A673 (cell line): ENCODE data around the gene TSPAN11.

ENCODE experiments used
- EZH2 ChIP-seq: fragments of 200-600 bp; sonication (generic); IDR thresholded peaks from 2 replicates; pipeline ENCODE4 v1.6.1; 2017; ENCODE audit warnings: borderline replicate concordance, low read depth, mild to moderate bottlenecking, mixed read lengths, antibody characterized with exemption, low read length; ENCODE audit not compliant: poor library complexity, severe bottlenecking
- TF ChIP-seq, protein P1 (sequence below): fragments of 300-800, 200-600 bp; sonication (generic); conservative IDR thresholded peaks from 2 replicates; pipeline ENCODE4 v1.5.1; 2017; ENCODE audit warnings: low read depth, mild to moderate bottlenecking, antibody characterized with exemption, low read length, moderate library complexity, mixed read lengths

DNA sequence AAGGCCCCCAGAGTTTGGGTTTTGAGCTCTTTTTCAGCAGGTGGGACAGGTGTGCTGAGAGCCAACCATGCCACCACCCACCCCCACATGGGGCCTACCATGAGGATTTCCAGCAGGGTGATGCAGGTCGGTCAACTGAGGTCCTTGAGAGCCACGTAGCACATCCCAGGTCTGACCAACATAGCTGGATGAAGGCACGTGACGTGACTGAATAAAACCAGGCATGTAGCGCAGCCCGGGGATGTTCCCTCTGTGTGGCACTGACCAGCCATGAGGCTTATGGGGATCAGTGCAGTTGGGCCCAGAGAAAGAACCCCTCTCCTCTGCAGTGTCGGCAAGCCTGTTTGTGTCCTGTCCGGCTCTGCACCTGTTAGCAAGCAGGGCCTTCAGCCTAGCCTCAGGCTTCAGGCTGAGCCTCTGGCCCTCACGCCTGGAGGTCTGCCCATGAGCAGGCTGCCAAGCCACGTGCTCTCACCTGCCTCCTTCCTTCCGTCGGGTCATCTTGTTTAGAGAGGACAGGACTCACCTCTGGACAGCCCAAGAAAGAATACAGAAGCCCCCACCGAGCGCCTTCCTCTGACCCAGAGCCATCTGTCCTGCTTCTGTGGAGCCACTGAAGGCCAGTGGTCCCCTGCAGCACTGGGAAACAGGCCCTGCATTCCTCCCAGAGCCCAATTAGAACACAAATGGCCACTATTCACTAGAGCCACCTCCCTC is 38.5 kb downstream of the TSPAN11 start:
- TF ChIP-seq, protein P1, sequence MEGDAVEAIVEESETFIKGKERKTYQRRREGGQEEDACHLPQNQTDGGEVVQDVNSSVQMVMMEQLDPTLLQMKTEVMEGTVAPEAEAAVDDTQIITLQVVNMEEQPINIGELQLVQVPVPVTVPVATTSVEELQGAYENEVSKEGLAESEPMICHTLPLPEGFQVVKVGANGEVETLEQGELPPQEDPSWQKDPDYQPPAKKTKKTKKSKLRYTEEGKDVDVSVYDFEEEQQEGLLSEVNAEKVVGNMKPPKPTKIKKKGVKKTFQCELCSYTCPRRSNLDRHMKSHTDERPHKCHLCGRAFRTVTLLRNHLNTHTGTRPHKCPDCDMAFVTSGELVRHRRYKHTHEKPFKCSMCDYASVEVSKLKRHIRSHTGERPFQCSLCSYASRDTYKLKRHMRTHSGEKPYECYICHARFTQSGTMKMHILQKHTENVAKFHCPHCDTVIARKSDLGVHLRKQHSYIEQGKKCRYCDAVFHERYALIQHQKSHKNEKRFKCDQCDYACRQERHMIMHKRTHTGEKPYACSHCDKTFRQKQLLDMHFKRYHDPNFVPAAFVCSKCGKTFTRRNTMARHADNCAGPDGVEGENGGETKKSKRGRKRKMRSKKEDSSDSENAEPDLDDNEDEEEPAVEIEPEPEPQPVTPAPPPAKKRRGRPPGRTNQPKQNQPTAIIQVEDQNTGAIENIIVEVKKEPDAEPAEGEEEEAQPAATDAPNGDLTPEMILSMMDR: no peak
- TF ChIP-seq EZH2: no peak
